Body of pancreas (tissue), 4 donors: ENCODE data around the gene SLC6A3. TPM values are rescaled to one million over a fixed set of nuclear protein-coding genes. Genes with fewer than 3 reads are reported as not detected.
A peak's percentile ranks its signal among the peaks of the same experiment; 100 is the strongest.

ENCODE experiments used
- ATAC-seq: fragments of 150-250 bp; one replicate; pipeline ENCODE4 v1.9.1; 2016
- DNase-seq, 4 donors: peaks; one replicate each; pipeline ENCODE4 v3.0.0-alpha.2; 2019
- H3K27ac ChIP-seq, 4 donors: fragments of 200-600 bp; sonication (generic); 1 replicate in 3 of 4; 2 replicates in 1 of 4; pipeline versions ENCODE4 v1.5.1 to v1.6.1; 2016 to 2019; ENCODE audit warnings: mild to moderate bottlenecking in 1 of 4, mixed read lengths in 1 of 4, moderate library complexity in 1 of 4
- H3K27me3 ChIP-seq, 2 donors: fragments of 200-600 bp; sonication (generic); one replicate each; pipeline ENCODE4 v1.6.0; 2016; ENCODE audit warnings: mild to moderate bottlenecking in 1 of 2
- H3K36me3 ChIP-seq, 2 donors: fragments of 200-600 bp; sonication (generic); replicated peaks in 1 of 2; 2 replicates each; pipeline ENCODE4 v1.5.1; 2016; ENCODE audit warnings: low read depth in 2 of 2; ENCODE audit not compliant: insufficient read depth in 1 of 2
- H3K4me1 ChIP-seq: fragments of 200-600 bp; sonication (generic); one replicate; pipeline ENCODE4 v1.6.0; 2016
- H3K4me3 ChIP-seq, 2 donors: fragments of 200-600 bp; sonication (generic); 1 replicate in 1 of 2; 2 replicates in 1 of 2; pipeline ENCODE4 v1.5.1; 2016 to 2019
- H3K9me3 ChIP-seq, 3 donors: fragments of 200-600 bp; sonication (generic); 1 replicate in 2 of 3; 2 replicates in 1 of 3; pipeline ENCODE4 v1.5.1; 2016
- CTCF ChIP-seq, 7 experiments: fragments of 450-650 bp in 4 of 7; fragments of 200-600 bp in 3 of 7; sonication (generic) in 3 of 7; IDR thresholded peaks; one replicate each; pipeline ENCODE4 v1.5.1; 2016 to 2019; ENCODE audit warnings: antibody characterized with exemption in 7 of 7
- POLR2A ChIP-seq, 3 donors: fragments of 450-650 bp; IDR thresholded peaks; one replicate each; pipeline ENCODE4 v1.6.1; 2016; ENCODE audit warnings: antibody characterized with exemption in 3 of 3, mild to moderate bottlenecking in 2 of 3
- WGBS, 2 donors: methylation state at CpG; one replicate each; pipeline ENCODE4 v1.1.5; 2017; 5-methylcytosine and 5-hydroxymethylcytosine counted together
- intact Hi-C: fragments of 100-400 bp; cut with DNase I; formaldehyde crosslinking; loops from one replicate; pipeline ENCODE4 v1.15.1; 2023
- total RNA-seq, 2 donors: library from RNA; depleted of rRNA; stranded (reverse); fragments of >200 nt; gene quantifications; one replicate each; pipeline ENCODE4 v1.1.0, GENCODE V29; 2016

Gene SLC6A3
- total RNA-seq, 2 donors from 2014 or later = not detected

GRCh38 chr5:1412163-1412562, 33.1 kb downstream of the SLC6A3 start:
- TF ChIP-seq CTCF (IDR thresholded peaks at IDR 0.05) (no peak), POLR2A (IDR thresholded peaks at IDR 0.05) (no peak)
- Histone ChIP-seq H3K4me3 (no peak overlapping the region), H3K36me3 (no peaks in the 10 kb centered on the region), H3K27me3 (no peaks in the 10 kb centered on the region), H3K4me1 (no peaks in the 10 kb centered on the region), H3K27ac (no peak overlapping the region), H3K9me3 (no peaks in the 10 kb centered on the region)
- WGBS, 2 donors = 43 to 50% methylated on average over 13 to 16 of the region's 16 CpGs
- intact Hi-C loops = no loop called here
- no peak for ATAC-seq
- DNase-seq = peak in 1 of 4 donors; percentile 2

GRCh38 chr5:1411099-1411498, 34.1 kb downstream of the SLC6A3 start:
- Histone ChIP-seq H3K27me3 (no peaks in the 10 kb centered on the region), H3K4me3 (no peak overlapping the region), H3K36me3 (no peaks in the 10 kb centered on the region), H3K4me1 (no peaks in the 10 kb centered on the region), H3K9me3 (no peaks in the 10 kb centered on the region), H3K27ac (no peak overlapping the region)
- TF ChIP-seq POLR2A (IDR thresholded peaks at IDR 0.05) = no peak
- ATAC-seq = no peak
- WGBS, 2 donors = 68 to 75% methylated on average over 16 to 22 of the region's 22 CpGs
- intact Hi-C loops = no loop called here
- peak in 1 of 4 donors; percentile 3 for DNase-seq

GRCh38 chr5:1410156-1411014, 34.9 kb downstream of the SLC6A3 start:
- TF ChIP-seq CTCF (IDR thresholded peaks at IDR 0.05) (no peak), POLR2A (IDR thresholded peaks at IDR 0.05) (no peak)
- H3K36me3 ChIP-seq = no peaks in the 10 kb centered on the region
- H3K4me3 ChIP-seq = no peak overlapping the region
- WGBS, 2 donors = 63 to 65% methylated on average over 16 to 21 of the region's 21 CpGs
- H3K27ac ChIP-seq = no peak overlapping the region
- DNase-seq (peak in 2 of 4 donors; percentile 3 to 4), ATAC-seq (no peak)
- H3K4me1 ChIP-seq = no peaks in the 10 kb centered on the region
- intact Hi-C loops = no loop called here
- no peaks in the 10 kb centered on the region for H3K27me3 ChIP-seq
- no peaks in the 10 kb centered on the region for H3K9me3 ChIP-seq

GRCh38 chr5:1409381-1410110, 35.7 kb downstream of the SLC6A3 start:
- WGBS, 2 donors = 60 to 67% methylated on average over 27 to 33 of the region's 33 CpGs
- Histone ChIP-seq H3K4me1 (no peaks in the 10 kb centered on the region), H3K36me3 (no peaks in the 10 kb centered on the region), H3K4me3 (no peak overlapping the region), H3K9me3 (no peaks in the 10 kb centered on the region), H3K27ac (no peak overlapping the region), H3K27me3 (no peaks in the 10 kb centered on the region)
- no peak for ATAC-seq
- intact Hi-C loops = no loop called here
- peak in 1 of 4 donors; percentile 8 for DNase-seq
- TF ChIP-seq CTCF (IDR thresholded peaks at IDR 0.05) (no peak), POLR2A (IDR thresholded peaks at IDR 0.05) (no peak)
